ENCODE results near the gene FGF12.

DNA sequence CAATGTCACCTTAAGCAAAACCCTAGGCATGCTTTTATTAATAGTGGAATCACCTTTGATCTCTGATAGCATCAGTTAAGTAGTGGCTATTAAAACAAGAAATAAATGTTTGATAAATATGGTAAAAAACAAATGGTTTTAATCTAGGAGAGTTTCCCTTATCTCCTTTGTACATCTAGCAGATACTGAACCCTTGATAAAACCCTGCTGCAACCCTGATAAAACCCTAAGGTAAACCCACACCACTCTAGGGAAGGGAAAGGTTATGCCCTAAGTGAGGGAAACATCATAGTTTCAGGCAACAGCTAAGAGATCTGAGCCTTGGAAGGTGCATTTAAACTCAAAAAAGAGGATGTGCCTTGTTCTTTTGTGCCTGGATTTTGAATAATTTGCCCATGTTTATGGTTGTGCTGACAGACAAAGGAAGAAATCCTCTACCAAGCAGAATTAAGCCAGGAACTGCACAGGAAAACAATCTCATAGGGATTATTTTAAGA lies 309.7 kb downstream of the FGF12 start:
- TF ChIP-seq, protein P1, sequence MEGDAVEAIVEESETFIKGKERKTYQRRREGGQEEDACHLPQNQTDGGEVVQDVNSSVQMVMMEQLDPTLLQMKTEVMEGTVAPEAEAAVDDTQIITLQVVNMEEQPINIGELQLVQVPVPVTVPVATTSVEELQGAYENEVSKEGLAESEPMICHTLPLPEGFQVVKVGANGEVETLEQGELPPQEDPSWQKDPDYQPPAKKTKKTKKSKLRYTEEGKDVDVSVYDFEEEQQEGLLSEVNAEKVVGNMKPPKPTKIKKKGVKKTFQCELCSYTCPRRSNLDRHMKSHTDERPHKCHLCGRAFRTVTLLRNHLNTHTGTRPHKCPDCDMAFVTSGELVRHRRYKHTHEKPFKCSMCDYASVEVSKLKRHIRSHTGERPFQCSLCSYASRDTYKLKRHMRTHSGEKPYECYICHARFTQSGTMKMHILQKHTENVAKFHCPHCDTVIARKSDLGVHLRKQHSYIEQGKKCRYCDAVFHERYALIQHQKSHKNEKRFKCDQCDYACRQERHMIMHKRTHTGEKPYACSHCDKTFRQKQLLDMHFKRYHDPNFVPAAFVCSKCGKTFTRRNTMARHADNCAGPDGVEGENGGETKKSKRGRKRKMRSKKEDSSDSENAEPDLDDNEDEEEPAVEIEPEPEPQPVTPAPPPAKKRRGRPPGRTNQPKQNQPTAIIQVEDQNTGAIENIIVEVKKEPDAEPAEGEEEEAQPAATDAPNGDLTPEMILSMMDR (IDR thresholded peaks at IDR 0.05; ENCODE audit: low read depth, low read length) = no peak
- TF ChIP-seq EZH2phosphoT487 (IDR thresholded peaks at IDR 0.05; ENCODE audit: low read depth) = no peak

Measured in OCI-LY3 (cell line).